ENCODE data around the gene DNAJC1.

DNA sequence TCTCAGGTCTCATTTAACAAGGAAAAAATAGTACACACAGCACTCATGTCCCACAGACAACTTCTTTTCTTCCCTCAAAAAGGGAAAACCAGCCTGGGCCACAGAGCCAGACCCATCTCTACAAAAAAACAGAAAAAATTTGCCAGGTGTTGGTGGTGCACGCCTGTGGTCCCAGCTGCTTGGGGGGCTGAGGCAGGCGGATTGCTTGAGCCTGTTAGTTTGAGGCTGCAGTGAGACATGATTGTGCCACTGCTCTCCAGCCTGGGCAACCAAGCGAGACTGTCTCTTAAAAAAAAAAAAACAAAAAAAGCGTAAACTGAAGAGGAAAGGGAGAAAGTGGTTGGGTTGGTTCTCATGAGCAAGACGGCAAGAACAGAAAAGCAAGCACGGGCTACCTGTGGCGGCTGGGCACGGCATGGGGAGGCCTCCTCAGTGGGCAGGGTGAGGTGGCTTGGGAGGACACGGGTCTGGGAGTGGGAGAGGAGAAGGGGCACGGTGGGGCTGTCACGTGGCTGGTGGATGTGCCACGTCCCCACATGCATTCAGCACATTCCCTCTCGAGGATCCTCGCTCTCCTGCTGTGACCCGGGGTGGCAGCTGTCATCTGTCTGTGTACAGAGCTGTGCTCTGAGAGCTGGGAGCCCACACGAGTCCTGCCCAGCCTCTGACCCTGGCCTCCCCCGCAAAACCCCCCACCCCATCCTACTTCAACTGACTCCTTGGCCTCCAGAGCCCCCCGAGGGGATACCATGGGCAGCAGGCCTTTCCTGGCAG is 249.8 kb downstream of the DNAJC1 start:
- no peak for TF ChIP-seq POLR2A (IDR thresholded peaks at IDR 0.05)
- TF ChIP-seq, protein P1, sequence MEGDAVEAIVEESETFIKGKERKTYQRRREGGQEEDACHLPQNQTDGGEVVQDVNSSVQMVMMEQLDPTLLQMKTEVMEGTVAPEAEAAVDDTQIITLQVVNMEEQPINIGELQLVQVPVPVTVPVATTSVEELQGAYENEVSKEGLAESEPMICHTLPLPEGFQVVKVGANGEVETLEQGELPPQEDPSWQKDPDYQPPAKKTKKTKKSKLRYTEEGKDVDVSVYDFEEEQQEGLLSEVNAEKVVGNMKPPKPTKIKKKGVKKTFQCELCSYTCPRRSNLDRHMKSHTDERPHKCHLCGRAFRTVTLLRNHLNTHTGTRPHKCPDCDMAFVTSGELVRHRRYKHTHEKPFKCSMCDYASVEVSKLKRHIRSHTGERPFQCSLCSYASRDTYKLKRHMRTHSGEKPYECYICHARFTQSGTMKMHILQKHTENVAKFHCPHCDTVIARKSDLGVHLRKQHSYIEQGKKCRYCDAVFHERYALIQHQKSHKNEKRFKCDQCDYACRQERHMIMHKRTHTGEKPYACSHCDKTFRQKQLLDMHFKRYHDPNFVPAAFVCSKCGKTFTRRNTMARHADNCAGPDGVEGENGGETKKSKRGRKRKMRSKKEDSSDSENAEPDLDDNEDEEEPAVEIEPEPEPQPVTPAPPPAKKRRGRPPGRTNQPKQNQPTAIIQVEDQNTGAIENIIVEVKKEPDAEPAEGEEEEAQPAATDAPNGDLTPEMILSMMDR (IDR thresholded peaks at IDR 0.05), result no peak
